Cardiac fibroblast (primary cell): ENCODE data around the gene HSPB6.
"Not testable (repeated sequence)": the region's sequence is repeated elsewhere in the genome, so short reads cannot be mapped to it uniquely, and the experiment has no call there.

Experiments
- DNase-seq, 2 donors: peaks; one replicate each; pipeline versions ENCODE4 v3.0.0 to v3.0.0-alpha.2; 2010; ENCODE audit warnings: low read depth in 2 of 2
- H3K4me3 ChIP-seq, 2 donors: replicated peaks in 1 of 2; 1 replicate in 1 of 2; 2 replicates in 1 of 2; pipeline ENCODE4 v1.5.1; 2011; ENCODE audit warnings: low read depth in 2 of 2, low read length in 2 of 2, mild to moderate bottlenecking in 2 of 2, moderate library complexity in 1 of 2
- TF ChIP-seq, protein P1 (sequence below): IDR thresholded peaks from one replicate; pipeline ENCODE4 v1.5.1; 2011; ENCODE audit warnings: low read depth, mild to moderate bottlenecking, low read length, inconsistent platforms

HSPB6 gene

DNA sequence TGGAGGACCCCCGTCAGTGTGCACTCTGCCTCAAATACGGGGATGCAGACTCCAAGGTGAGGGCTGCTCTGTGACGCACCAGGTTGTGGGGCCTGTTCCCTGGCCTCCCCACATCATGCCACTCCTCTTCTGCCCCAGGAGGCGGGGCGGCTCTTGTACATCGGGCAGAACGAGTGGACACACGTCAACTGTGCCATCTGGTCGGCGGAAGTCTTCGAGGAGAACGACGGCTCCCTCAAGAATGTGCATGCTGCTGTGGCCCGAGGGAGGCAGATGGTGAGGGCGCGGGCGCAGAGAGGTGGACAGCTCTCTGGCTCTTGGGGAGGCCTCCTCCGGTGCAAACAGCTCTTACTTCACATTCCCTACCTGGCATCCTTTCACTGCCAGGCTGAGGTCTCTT lies 27.8 kb downstream of the HSPB6 start:
- no peak overlapping the region for H3K4me3 ChIP-seq
- DNase-seq: no peak
- TF ChIP-seq, protein P1, sequence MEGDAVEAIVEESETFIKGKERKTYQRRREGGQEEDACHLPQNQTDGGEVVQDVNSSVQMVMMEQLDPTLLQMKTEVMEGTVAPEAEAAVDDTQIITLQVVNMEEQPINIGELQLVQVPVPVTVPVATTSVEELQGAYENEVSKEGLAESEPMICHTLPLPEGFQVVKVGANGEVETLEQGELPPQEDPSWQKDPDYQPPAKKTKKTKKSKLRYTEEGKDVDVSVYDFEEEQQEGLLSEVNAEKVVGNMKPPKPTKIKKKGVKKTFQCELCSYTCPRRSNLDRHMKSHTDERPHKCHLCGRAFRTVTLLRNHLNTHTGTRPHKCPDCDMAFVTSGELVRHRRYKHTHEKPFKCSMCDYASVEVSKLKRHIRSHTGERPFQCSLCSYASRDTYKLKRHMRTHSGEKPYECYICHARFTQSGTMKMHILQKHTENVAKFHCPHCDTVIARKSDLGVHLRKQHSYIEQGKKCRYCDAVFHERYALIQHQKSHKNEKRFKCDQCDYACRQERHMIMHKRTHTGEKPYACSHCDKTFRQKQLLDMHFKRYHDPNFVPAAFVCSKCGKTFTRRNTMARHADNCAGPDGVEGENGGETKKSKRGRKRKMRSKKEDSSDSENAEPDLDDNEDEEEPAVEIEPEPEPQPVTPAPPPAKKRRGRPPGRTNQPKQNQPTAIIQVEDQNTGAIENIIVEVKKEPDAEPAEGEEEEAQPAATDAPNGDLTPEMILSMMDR: no peak

DNA sequence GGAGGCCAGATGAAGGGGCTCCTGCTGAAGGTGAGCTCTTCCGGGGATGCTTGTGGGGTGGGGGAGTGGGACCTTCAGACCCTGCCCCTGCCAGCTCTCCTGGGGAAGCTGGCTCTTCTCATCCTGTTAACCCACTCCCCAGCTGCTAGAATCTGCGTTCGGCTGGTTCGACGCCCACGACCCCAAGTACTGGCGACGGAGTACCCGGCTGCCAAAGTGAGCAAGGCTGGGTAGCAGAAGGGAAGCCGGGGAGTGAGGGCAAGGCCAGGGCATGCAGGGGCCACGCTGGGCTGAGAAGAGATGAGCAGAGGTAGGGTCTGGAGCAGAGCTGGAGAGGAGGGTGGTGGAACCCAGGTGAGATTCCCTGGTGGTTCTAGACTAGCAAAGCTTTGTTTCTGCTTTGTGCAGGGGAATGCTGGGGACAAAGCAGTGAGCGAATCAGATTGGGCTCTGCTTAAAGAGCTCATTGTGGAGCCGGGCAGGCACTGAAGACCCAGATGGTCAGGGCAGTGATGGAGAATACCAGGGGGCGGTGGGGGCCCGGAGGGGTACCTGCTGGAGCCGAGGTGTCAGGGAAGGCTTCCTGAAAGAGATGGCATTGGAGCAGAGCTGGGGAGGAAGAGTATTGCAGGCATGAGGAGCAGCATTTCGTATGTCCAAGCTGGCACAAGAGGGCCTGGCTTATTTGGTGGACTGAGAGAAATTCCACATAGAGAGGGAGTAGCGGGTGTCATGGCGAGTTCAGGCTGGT lies 28.7 kb downstream of the HSPB6 start:
- TF ChIP-seq, protein P1: no peak
- DNase-seq: no peak

DNA sequence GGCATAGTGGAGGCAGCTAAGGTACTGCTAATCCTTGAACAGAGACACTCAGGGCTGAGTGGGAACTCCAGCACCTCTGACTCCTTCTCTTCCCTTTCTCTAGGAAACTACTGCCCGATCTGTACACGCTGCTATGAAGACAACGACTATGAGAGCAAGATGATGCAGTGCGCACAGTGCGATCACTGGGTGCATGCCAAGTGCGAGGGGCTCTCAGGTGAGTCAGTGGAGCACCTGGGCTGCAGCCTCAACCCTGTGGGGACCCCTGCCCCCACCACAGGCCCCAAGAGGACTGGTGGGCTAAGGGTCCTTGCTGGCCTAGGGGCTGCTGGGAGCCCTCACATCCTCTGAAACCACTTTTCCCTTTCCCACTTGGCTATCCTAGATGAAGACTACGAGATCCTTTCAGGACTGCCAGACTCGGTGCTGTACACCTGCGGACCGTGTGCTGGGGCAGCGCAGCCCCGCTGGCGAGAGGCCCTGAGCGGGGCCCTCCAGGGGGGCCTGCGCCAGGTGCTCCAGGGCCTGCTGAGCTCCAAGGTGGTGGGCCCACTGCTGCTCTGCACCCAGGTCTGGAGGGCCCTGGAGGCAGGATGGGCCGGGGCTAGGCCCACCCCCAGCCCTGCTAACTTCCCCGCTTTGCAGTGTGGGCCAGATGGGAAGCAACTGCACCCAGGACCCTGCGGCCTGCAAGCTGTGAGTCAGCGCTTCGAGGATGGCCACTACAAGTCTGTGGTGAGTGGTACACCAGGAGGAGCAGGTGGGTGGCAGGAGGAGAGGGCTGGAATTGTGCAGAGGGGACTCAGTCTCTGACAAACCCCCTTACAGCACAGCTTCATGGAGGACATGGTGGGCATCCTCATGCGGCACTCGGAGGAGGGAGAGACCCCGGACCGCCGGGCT lies 29.5 kb downstream of the HSPB6 start:
- TF ChIP-seq, protein P1: no peak
- DNase-seq: no peak
- no peak overlapping the region for H3K4me3 ChIP-seq

More for the DNA sequence above, 28.7 kb downstream of the HSPB6 start:
- no peak overlapping the region for H3K4me3 ChIP-seq

DNA sequence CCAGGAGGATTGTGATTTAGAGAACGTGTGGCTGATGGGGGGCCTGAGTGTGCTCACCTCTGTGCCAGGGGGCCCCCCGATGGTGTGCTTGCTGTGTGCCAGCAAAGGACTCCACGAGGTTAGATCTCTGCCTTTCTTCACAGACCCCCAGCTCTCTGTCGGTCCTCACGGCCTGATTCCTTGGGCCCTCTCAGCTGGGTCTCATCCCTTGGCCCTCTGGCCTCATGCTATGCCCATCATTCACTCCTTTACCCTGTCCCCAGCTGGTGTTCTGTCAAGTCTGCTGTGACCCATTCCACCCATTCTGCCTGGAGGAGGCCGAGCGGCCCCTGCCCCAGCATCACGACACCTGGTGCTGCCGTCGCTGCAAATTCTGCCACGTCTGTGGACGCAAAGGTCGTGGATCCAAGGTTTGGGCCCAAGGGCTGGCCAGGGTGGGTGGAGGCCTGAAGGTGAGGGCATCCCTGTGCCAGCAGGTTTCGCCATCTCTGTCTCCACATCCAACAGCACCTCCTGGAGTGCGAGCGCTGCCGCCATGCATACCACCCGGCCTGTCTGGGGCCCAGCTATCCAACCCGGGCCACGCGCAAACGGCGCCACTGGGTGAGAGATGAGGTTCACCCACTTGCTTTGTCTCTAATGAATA lies 31.5 kb downstream of the HSPB6 start:
- TF ChIP-seq, protein P1: no peak
- DNase-seq: no peak
- H3K4me3 ChIP-seq: no peak overlapping the region

DNA sequence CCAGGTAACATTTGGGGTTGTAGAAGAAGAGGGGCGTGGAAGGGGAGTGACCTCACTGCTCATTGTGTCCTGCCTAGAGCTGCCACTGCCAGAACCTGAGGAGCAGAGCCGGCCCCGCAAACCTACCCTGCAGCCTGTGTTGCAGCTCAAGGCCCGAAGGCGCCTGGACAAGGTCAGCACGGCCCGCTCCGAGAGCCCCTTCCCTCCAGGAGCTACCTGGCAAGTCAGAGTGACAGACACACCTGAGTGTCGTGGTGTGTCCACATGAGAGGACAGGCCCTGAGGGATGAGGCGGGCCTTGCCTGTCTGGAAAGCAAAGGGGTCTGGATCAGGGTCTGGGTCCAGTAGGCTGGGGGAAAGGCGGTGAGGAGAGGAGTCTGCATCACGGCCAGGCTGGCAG lies 32.3 kb downstream of the HSPB6 start:
- DNase-seq: no peak
- no peak overlapping the region for H3K4me3 ChIP-seq
- TF ChIP-seq, protein P1: no peak

DNA sequence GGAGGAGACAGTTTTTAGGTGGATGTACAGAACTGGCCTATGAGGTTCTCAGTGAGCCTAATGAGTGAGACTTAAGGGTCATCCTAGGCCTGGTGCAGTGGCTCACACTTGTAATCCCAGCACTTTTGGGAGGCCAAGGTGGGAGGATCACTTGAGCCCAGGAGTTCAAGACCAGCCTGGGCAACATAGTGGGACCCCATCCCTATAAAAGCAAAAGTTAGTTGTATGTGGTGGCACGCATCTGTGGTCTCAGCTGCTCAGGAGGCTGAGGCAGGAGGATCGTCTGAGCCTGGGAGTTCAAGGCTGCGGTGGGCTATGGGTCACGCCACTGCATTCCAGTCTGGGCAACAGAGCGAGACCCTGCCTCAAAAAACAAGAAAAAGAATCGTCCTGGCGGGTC lies 32.7 kb downstream of the HSPB6 start:
- not testable (repeated sequence) for DNase-seq

DNA sequence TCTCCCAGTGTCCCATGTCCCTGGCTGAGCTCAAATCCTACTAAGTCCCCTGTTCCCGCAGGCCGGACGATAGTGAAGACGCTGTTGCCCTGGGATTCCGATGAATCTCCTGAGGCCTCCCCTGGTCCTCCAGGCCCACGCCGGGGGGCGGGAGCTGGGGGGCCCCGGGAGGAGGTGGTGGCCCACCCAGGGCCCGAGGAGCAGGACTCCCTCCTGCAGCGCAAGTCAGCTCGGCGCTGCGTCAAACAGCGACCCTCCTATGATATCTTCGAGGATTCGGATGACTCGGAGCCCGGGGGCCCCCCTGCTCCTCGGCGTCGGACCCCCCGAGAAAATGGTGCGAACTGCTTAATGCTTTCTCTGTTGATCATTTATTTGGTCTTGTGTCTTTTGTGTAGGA lies 33.2 kb downstream of the HSPB6 start:
- no peak overlapping the region for H3K4me3 ChIP-seq
- TF ChIP-seq, protein P1: no peak
- DNase-seq: no peak

More for the DNA sequence above, 32.7 kb downstream of the HSPB6 start:
- H3K4me3 ChIP-seq: not testable (repeated sequence)
